ENCODE measurements around the gene ONECUT2.
"Not testable (repeated sequence)": the region's sequence is repeated elsewhere in the genome, so short reads cannot be mapped to it uniquely, and the experiment has no call there.

The ONECUT2 gene

DNA sequence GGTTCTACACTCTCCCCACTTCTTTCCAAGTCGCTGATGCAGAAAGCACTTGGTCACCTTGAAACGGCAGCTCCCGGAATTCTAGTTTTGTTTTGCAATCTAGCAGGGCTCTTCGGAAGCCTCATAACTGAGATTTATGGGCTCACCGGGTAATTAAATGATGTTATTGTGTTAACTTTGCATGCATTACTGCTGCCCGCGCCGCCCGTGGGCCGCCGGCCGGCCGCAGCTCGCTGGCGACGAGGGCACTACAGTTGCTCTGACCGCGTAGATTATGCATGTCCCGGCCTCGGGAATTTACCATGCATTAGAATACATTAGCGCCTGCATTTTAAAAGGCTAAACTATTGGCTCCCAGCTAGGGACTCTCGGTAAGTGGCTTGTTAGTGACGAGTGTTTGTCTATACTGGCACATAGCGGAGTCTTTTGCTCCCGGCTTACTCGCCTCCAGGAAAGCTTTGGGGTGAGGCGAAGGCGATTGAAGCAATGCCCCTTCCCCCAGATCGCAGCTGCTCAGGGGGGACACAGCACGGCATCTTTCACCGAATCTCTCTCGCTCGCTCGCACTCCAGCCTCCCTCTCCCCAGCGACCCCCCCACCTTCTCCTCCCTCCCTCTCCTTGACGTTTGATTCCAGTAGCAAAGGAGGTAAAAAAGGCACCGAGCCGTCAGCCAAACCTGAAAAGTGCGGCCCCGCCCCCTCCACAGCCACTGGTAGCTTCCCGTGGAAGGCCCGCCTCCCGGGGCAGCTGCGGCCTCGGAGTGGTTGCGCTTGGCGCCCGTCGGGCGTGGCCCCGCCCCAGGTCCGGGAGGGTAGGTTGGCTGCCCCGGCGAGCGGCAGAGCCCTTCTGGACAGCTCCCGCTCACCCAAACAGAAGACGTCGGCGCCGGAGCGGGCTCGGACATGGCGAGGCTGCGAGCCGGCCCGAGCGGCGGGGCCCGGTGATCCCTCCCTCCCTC, at the start of gene ONECUT2:
Gene ONECUT2, plus strand, starts transcription at position 839 of the 959 bp plus-strand sequence. CDS start 343 bp downstream, outside the sequence.
- DNase-seq (ENCODE audit: low read depth in 2 of 2) = peak in 1 of 2 donors; percentile 13

DNA sequence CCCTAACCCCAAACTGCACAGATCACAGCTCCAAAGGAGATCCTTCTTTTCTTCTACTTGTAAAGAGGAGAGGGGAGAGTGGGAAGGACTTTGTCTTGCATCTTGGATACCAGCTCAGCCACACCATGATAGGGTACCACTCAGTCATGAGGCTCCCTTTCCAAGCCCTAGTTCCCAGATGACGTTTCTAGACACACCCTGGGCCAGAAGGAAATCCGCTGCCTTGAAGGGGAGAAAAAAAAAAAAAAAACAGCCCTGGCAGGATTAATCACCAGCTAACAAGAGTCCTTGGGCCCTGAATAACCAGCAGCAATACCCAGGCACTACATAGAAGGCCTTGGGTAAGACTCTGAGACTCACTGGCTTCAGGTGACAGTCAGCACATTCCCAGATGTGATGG, 45.9 kb upstream of the ONECUT2 start:
- DNase-seq (ENCODE audit: low read depth in 2 of 2) = no peak

DNA sequence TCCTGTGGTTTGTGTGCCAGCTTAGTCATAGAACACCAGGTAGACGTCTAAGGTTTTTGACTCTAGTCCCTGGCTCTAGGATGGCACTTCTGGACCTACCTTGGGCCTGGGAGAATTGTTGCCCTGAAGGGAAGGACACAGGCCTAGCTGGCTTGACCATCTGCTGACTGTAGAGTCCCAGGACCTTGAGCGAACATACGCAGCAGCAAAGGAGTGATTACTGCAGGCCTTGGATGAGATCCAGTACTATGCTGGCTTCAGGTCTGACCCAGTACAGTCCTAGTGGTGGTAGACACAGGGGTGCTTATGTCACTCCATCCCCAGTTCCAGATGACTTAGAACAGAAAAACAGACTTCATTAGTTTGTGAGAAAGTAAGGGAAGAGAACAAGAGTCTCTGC, 45.1 kb upstream of the ONECUT2 start:
- DNase-seq (ENCODE audit: low read depth in 2 of 2) = no peak

DNA sequence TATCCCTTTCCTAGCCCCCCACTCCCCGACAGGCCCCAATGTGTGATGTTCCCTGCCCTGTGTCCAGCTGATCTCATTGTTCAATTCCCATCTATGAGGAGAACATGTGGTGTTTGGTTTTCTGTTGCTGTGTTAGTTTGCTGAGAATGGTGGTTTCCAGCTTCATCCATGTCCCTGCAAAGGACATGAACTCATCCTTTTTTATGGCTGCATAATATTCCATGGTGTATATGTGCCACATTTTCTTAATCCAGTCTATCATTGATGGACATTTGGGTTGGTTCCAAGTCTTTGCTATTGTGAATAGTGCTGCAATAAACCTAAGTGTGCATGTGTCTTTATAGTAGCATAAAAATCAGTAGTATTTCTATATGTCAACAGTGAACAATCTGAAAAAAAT, 40.4 kb upstream of the ONECUT2 start:
- DNase-seq (ENCODE audit: low read depth in 2 of 2) = not testable (repeated sequence)

DNA sequence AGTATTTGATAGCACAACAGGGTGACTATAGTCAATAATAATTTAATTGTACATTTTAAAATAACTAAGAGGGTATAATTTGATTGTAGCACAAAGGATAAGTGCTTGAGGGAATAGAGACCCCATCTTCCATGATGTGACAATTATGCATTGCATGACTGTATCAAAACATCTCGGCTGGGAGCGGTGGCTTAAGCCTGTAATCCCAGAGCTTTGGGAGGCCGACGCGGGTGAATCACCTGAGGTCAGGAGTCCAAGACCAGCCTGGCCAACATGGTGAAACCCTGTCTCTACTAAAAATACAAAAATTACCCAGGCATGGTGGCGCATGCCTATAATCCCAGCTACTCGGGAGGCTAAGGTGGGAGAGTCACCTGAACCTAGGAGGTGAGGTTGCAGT, 38.3 kb upstream of the ONECUT2 start:
- DNase-seq (ENCODE audit: low read depth in 2 of 2) = not testable (repeated sequence)

DNA sequence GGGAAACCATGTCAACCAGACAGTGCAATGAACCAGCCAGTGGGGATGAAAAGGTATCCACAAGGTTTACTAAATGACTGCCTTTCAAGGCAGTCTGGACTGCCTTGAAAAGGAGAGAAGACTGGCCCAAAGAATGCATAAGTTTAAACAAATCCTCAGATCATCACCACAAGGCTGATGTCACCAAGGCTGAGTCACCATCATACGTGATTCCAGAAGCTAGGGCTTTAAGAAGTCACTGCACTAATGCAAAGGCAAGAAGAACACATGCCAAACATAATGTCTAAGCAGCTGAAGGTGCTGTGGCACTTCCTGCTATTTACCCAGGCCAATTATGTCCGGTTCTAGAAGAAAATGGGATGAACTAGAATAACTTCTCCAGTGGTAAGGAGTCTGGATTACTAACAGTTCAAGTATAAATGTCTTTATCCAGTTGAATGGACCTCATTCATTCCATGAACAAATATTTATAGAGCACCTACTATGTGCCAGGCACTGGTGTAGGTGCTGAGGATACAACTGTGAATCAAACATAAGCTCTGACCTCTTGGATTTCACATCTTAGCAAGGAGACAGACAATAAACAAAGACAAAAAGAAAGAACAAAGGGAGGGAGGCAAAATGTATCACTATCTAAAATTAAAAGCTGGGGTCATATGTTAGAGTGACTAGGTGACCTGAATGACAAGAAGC, 37.6 kb upstream of the ONECUT2 start:
- DNase-seq (ENCODE audit: low read depth in 2 of 2) = no peak

DNA sequence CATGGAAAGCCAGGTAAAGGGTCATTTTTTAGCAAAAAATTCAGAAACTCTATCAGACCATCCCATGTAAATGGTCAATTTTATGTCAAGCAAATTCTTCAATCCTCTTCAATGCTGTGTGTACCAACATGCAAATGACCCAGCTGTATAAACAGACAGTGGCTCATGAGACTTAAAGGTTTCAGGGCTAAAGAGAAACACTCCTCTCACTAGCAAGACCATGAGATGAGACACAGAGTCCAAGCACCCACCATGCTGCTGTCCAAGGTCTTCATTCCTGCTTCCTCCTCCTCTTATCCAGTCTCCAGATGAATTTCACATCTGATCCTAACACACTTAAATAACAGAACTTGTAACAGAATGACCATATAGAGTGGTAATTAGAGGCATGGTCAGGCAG, 30.8 kb upstream of the ONECUT2 start:
- DNase-seq (ENCODE audit: low read depth in 2 of 2) = no peak

DNA sequence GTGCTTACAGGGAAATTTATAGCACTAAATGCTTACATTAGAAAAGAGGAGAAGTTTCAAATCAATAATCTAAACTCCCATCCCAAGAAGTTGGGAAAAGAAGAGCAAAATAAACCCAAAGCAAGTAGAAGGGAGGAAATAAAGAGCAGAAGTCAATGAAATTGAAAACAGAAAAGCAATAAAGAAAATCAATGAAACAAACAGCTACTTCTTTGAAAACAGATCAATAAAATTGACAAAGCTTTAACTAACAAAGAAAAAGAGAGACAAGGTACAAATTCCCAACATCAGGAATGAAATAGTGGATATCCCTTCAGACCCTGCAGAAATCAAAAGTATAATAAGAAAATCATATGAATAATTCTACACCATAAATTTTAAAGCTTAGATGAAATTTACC, 25.5 kb upstream of the ONECUT2 start:
- no peak for DNase-seq (ENCODE audit: low read depth in 2 of 2)

DNA sequence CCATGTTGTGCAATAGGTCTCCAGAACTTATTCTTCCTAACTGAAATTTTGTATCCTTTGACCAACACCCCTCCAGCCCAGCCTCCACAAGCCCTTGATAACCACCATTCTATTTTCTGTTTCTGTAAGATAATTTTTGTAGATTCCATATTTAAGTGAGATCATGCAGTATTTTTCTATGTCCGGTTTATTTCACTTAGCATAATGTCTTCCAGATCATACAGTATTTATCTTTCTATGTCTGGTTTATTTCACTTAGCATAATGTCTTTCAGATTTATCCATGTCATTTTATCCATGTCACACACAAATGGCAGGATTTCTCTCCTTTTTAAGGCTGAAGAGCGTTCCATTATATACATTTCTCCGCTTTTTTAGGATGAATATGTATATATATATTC, 24.4 kb upstream of the ONECUT2 start:
- no peak for DNase-seq (ENCODE audit: low read depth in 2 of 2)

DNA sequence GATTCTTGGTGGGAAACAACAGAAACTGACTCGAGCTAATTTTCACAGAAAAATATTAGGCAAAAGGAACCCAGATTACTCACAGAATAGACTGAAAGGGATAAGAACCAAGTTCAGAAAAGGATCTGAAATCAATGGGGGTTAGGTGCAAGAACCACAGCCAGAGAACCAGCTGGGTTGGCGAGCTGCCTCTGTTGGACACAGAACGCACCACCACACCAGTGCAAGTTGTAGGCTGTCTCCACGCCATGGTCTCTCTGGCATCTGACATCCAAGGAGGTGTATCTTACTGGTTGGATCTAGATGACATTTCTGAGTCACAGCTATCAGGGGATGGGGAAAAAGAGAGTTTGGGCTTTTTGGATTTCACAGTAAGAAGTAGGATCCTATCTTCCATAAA, 18.6 kb upstream of the ONECUT2 start:
- no peak for DNase-seq (ENCODE audit: low read depth in 2 of 2)

DNA sequence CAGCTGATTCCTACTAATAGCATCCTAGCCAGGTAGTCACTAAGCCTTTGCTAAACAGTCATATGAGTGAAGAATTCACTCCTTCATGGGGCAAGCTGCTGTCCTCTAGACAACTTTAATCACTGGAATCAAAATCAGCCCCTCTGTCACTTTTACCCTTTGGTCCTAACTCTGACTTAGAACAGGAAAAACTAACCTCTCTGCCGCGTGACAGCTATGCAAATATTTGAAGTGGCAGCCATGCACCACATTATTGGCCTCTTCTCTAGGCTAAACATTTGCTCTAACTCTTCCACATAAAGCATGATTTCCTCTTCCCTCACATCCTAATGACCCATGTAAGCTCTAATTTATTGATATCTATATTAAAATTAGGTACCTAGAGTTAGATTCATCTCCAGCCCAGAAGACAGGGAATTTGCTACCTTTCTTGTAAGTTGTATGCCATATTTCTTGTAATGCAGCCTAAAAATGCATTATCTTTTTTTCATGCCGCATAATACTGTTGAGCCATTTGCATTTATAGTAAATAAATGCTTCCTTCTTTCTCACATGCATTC, 12.8 kb upstream of the ONECUT2 start:
- no peak for DNase-seq (ENCODE audit: low read depth in 2 of 2)

DNA sequence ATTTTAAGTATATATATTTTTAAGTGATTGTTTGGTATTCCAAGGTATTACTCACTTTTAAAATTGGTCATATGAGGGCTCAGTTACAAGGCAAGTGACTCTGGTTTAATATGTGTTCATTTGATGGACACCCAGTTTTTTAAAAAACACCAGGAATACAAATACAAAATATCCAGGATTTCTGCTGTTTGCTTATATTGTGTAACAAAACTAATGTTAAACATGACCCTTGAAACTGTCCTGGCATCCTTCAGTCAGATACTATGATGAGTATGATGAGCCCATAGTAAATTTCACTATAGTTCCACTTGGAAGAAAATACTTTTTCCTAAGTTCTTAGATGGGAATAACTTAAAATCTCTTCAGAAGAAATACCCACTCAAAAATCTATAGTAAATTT, 11.4 kb upstream of the ONECUT2 start:
- DNase-seq (ENCODE audit: low read depth in 2 of 2) = no peak

DNA sequence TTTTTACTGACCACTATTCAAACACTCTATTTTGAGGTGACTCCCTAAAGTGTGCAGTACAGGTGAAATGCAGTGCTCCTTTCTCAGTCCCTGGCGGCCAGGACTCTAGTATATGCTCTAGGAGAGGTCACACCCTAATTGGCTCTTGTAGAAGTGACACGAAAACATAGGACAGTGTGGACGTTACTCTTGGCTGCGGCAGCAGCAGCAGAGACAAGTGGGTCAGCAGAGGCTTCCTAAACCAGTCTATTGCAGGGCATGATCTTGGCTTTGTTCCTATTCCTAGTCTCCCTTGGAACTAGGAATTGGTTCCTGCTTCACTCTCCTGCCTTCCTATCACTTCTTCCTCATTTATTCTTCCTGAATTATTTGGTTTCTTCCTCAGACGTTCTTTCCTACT, 10.1 kb upstream of the ONECUT2 start:
- no peak for DNase-seq (ENCODE audit: low read depth in 2 of 2)

DNA sequence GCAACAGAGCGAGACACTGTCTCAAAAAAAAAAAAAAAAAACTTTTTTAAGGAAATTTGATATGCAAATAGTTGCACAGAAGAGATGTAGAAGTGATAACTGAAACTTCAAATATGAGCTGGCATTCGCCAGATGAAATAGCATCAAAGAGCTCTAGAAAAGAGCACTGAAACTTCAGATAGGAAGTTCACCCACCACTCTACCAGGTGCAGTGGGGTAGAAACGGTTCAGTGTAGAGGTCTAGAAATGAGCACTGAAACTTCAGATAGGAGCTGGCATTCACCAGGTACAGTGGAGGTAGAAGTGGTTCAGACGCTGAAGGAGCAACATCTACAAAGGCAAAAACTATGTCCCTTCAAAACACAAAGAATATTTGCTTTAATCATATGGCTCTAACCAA, 9.0 kb upstream of the ONECUT2 start:
- no peak for DNase-seq (ENCODE audit: low read depth in 2 of 2)

DNA sequence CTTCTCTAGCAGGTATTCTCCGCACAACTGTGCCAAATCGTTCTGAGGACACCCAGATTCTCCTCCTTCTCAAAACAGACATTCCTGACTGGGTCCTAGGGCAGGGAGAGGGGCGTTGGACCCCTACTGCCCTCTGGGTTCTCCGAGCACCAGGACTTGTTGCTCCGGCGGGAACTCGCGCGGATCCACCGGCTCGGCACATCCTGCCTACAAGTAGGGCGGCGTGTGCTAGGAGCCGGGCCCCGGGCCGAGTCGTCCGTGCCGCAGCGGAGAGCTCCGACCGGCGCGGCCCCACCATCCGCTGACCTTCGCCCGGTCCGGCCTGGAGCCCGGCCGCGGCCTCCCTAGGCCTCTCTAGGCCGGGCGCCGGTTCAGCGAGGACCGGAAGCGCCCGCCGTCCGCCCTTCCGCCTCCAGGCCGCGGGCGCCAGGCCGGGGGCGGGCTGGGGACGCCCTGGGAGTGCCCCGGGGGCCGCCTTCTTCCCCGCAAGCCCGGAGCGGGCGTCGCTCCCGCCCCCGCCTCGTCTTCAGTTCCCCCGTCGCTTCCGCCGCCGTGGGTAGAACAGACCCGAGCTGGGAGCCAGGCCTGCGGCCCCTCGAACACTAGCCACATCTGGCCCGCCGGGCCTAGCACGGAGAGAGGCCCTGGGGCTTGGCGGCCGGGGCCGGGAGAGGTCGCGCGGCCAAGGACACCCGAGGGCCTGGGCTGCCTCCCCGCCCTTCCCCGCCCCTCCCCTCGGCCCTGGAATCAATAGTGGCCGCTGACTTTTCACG, 7.6 kb upstream of the ONECUT2 start:
- no peak for DNase-seq (ENCODE audit: low read depth in 2 of 2)

DNA sequence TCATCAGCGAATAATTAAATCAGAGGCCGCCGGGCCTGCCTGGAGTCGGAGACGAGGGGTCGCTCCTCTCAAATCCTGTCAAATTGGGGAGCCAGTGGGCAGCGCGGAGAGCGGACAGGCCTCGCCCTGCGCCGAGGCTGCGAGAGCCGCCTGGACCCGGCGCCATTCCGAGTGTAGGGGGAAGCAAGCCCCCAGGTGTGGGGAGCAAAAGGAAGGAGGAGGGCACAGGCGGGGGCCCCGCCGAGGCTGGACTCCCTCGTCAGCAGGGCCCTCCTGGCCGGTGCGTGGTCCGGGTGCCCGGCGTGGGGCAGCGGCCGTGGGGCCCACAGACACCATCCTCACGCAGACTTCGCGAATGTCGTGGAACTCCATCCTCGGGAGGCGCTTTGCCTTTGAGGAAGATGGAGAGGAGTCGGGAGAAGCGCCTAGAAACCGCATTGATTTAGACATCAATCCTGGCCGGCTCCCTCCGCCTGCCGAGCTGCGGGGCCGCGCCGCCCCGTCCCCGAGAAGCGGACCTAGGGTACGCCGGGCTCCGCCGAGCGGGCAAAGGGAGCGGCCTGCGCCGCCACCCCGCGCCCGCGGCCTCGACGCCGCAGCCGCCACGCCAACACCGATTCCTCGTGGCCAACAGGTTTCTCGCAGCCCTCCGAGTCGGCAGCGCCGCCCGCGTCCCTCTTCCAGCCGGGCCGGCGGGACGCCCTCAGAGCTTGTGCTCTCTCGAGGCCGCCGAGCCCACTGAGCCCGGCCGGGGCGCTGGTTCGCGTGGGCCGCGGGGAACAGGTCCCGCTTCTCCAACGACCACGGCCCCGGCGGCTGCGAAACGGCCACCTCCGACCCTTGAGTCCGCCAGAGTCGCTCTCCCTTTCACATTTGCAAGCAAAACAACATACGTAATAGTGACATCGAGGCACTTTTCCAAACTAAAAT, 6.7 kb upstream of the ONECUT2 start:
- no peak for DNase-seq (ENCODE audit: low read depth in 2 of 2)

DNA sequence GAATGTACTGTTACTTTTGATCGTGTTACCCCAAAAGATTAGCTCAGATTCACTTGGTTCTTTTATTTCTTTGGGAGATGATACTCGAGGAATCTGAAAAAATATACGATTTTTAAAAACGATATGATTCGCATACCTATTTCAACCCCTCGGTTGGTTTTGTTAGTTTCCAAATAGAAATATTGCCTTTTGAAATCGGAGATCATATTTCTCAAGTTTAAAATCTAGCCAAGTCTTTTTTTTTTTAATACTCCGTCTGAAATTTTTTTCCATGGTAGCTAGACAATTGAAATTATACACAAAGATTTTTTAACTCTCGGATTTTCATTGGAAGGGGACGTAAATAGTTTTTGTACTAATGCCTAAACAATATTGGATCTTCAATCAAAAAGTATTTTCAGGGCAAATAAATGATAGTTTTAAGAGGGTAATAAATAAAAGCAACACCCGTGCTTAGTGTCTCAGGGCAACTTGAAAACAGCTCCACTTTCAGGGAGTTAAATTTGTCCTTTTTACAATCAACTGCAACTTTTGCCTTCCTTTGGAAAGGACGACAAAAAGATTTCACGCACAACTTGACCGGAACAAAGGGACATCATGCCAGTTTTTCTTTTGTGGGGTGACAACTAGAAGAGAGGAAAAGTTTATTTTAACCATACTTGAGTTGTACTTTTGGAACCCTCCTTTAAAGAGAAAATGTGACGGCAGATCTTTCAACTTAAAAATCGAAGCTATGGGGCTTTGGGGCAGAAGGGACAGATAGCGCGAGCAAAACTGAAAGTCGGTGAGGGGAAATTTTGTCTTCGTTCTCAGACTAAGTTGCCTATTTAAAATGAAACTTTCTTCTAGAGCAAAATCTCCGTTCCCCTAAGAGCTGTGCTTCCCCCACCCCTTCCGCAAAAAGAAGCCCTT, 5.8 kb upstream of the ONECUT2 start:
- DNase-seq (ENCODE audit: low read depth in 2 of 2) = no peak

DNA sequence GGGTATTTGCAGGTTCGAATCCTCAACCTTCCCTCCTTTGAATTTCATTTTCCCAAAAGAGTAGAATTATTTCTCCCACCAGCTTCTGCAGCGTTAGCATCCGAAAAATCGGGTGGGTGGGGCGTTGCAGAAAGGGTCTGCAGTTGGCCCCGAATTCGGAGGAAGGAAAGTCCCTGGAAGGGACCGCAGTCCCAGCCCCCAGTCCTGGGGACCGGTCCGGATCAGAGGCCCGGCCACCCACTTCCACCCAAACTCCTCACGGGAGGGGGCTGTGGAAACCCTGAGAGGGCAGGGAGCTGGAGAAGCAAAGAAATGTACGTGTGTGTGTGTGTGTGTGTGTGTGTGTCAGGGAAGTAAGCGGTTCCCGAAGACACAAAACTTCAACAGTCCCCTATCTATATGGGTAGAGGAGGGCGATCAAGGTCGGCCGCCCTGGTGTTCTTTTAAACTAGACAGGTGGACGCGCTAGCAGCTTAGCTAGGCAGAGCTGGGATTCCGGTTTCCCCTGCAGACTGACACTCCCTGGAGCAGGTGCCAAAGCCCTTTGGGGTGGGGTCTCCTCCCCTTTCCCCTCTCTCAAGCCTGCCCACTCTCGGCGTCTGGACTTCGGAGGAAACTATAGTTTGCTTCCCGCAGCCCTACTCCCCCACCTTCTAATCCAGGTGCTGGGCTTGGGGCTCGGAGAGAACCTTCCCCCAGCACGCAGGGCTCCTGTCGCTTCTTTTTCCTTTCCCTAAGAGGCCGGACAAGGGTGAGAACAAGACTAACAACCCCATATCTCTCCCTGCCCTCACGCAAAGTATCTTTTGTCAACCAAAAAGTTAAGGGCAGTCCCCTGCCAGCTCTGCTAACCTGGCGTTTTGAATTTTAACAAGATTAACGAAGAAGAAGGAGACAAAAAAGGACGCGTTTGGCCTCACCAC, 4.8 kb upstream of the ONECUT2 start:
- DNase-seq (ENCODE audit: low read depth in 2 of 2) = no peak

DNA sequence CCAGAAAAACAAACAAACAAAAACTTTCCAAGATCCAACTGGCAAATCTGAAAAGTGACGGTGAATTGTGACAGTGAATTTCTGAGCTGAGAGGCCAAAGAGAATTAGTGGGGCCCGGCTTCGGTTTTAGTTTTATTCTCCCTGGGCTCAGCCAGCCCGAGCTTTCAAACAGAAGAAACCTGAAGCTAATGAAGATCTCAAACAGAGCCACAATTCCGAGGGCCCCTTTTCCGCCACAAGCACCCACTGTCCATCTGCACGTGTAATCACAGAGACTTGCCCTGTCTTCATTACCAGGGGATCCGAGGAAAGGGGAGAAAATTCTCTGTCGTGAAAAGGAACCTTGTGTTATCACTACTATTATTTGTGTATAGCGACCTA, 4.2 kb upstream of the ONECUT2 start:
- no peak for DNase-seq (ENCODE audit: low read depth in 2 of 2)

Data from stimulated activated CD8-positive, alpha-beta memory T cell treated with anti-CD3 and anti-CD28 coated beads, Interleukin-15, amount 100 ng/mL, for 4 hours (primary cell).